ENCODE measurements around the gene CSGALNACT2.

DNA sequence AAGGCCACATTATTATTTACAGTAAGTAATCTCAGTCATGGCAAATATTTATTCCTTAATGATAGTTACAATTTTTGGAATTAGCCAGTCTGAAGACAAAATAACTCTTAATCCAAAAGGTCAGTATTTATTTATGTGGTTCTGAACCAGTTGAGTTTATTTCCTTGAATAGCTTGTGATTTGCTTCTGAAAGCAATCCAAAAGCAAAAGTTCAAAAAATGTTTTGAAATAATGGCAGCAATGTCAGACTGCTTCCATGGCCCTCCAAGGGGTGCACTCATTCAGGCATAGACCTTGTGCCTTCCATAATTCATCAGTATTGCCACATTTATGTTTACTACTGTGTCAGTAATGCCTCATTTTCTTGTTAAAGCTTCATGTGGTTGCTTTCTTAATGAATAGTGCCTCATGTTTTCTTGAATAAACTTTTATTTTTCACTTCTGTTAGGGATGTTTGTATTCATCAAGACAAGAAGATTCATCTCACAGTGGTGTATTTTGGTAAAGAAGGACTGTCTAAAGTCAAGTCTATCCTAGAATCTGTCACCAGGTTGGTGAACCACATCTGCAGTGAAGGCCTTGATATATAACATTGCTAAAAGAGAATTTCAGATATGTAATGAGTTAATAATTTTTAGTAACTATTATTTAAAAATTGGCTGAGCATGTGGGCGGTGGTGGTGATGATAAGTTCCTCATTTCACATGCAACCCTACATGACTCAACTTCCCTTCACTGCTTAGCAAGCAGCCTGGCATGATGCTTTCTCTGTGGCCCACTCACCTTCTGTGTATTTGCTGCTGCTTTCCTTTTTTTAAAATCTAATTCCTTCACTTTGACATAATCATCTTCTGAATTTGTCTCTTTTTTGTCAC is 22.0 kb downstream of the CSGALNACT2 start:
- TF ChIP-seq, protein P1, sequence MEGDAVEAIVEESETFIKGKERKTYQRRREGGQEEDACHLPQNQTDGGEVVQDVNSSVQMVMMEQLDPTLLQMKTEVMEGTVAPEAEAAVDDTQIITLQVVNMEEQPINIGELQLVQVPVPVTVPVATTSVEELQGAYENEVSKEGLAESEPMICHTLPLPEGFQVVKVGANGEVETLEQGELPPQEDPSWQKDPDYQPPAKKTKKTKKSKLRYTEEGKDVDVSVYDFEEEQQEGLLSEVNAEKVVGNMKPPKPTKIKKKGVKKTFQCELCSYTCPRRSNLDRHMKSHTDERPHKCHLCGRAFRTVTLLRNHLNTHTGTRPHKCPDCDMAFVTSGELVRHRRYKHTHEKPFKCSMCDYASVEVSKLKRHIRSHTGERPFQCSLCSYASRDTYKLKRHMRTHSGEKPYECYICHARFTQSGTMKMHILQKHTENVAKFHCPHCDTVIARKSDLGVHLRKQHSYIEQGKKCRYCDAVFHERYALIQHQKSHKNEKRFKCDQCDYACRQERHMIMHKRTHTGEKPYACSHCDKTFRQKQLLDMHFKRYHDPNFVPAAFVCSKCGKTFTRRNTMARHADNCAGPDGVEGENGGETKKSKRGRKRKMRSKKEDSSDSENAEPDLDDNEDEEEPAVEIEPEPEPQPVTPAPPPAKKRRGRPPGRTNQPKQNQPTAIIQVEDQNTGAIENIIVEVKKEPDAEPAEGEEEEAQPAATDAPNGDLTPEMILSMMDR (IDR thresholded peaks at IDR 0.05; ENCODE audit: insufficient read depth, low read length, poor library complexity, severe bottlenecking) = no peak
- no peak for TF ChIP-seq EZH2phosphoT487 (conservative IDR thresholded peaks at IDR 0.05; ENCODE audit: low read length)

Measured in SU-DHL-6 (cell line).